GM12878 (cell line): ENCODE results near the gene SNED1. TPM values are rescaled to one million over a fixed set of nuclear protein-coding genes. Genes with fewer than 3 reads are reported as not detected.
A peak's percentile ranks its signal among the peaks of the same experiment; 100 is the strongest.

Experiments used
- ATAC-seq: fragments of 200-7000 bp; cut with Tn5 transposase; 3 replicates; pipeline ENCODE4 v1.9.1; 2020; ENCODE audit warnings: mild to moderate bottlenecking, moderate library complexity
- BruUV-seq: library from RNA; stranded (reverse); fragments of 400-500 nt; replicated peaks from 2 replicates; lab custom pipeline; 2021; lab: Mats Ljungman, UMichigan
- CTCF ChIA-PET: fragments of 300-600 bp; sonication (Branson Sonifier 250); formaldehyde crosslinking; extraction: SDS; loops from one replicate; lab custom pipeline; 2021; ENCODE audit warnings: inconsistent platforms; lab: Yijun Ruan, JAX
- POLR2A ChIA-PET: fragments of 350-600 bp; formaldehyde crosslinking; extraction: SDS; loops from one replicate; lab custom pipeline; 2021; ENCODE audit warnings: inconsistent platforms; lab: Charles Lee
- RAD21 ChIA-PET: fragments of 300-600 bp; sonication (Branson Sonifier 250); formaldehyde crosslinking; loops from one replicate; lab custom pipeline; 2023; ENCODE audit warnings: antibody characterized with exemption; ENCODE audit not compliant: unreplicated experiment; lab: Charles Lee
- SMC1A ChIA-PET: fragments of 300-600 bp; sonication (Branson Sonifier 250); formaldehyde crosslinking; loops from one replicate; lab custom pipeline; 2023; ENCODE audit not compliant: unreplicated experiment, uncharacterized antibody; lab: Charles Lee
- DNase-seq: peaks from one replicate; pipeline ENCODE4 v3.0.0-alpha.2; 2011; ENCODE audit warnings: low read depth, low spot score
- FAIRE-seq: peaks from 3 replicates; lab custom pipeline; 2011; peaks lifted over from hg19 to GRCh38; lab: Jason Lieb, UNC
- H2AFZ ChIP-seq: 2 replicates; pipeline ENCODE4 v1.6.0; 2011; ENCODE audit warnings: low read depth, low read length, control low read depth; ENCODE audit not compliant: control insufficient read depth
- H3K27ac ChIP-seq: 2 replicates; pipeline ENCODE4 v1.5.1; 2011; ENCODE audit warnings: control low read depth; ENCODE audit not compliant: control insufficient read depth, insufficient read depth
- H3K27me3 ChIP-seq, 2 experiments: replicated peaks in 1 of 2; 2 replicates each; pipeline versions ENCODE4 v1.6.0 to v1.6.1; 2011; ENCODE audit warnings: low read length in 1 of 2; ENCODE audit not compliant: control insufficient read depth in 2 of 2, insufficient read depth in 2 of 2
- H3K36me3 ChIP-seq, 2 experiments: 2 replicates each; pipeline ENCODE4 v1.5.1; 2011; ENCODE audit warnings: low read length in 1 of 2; ENCODE audit not compliant: control insufficient read depth in 2 of 2, insufficient read depth in 2 of 2
- H3K4me1 ChIP-seq: 2 replicates; pipeline ENCODE4 v1.6.1; 2011; ENCODE audit warnings: mild to moderate bottlenecking, low read length, moderate library complexity, mixed read lengths; ENCODE audit not compliant: control insufficient read depth, insufficient read depth
- H3K4me2 ChIP-seq: 2 replicates; pipeline ENCODE4 v1.6.0; 2011; ENCODE audit warnings: control low read depth; ENCODE audit not compliant: control insufficient read depth, insufficient read depth
- H3K4me3 ChIP-seq: fragments of 200-600 bp; sonication (generic); 2 replicates; pipeline ENCODE4 v1.5.1; 2016
- H3K79me2 ChIP-seq: 2 replicates; pipeline ENCODE4 v1.6.0; 2011; ENCODE audit warnings: low read length; ENCODE audit not compliant: control insufficient read depth, insufficient read depth
- H3K9ac ChIP-seq: 2 replicates; pipeline ENCODE4 v1.8.0; 2011; ENCODE audit warnings: low read length, control low read depth, mixed read lengths; ENCODE audit not compliant: control insufficient read depth, insufficient read depth
- H3K9me3 ChIP-seq: replicated peaks from 3 replicates; pipeline ENCODE4 v1.5.1; 2011; ENCODE audit warnings: mild to moderate bottlenecking, low read length; ENCODE audit not compliant: control insufficient read depth, insufficient read depth
- H4K20me1 ChIP-seq: 2 replicates; pipeline ENCODE4 v1.6.0; 2011; ENCODE audit not compliant: control insufficient read depth, insufficient read depth
- ASH2L ChIP-seq: fragments of 300-600, 200-600 bp; sonication (generic); IDR thresholded peaks from 2 replicates; pipeline ENCODE4 v1.6.1; 2017; ENCODE audit warnings: low read depth, mild to moderate bottlenecking, borderline replicate concordance
- CBFB ChIP-seq: IDR thresholded peaks from 2 replicates; pipeline ENCODE4 v1.6.1; 2016; ENCODE audit warnings: antibody characterized with exemption, low read depth
- CHD1 ChIP-seq: IDR thresholded peaks from 2 replicates; pipeline ENCODE4 v1.6.1; 2012; ENCODE audit warnings: low read depth, low read length, improper control_type of control experiment
- CREB1 ChIP-seq: IDR thresholded peaks from 2 replicates; pipeline ENCODE4 v1.6.1; 2012; ENCODE audit warnings: low read depth, mild to moderate bottlenecking, inconsistent platforms
- EED ChIP-seq: sonication (generic); IDR thresholded peaks from 2 replicates; pipeline ENCODE4 v1.6.1; 2016; ENCODE audit warnings: antibody characterized with exemption, low read depth
- ETV6 ChIP-seq, 2 experiments: fragments of 450-650 bp in 1 of 2; IDR thresholded peaks in 1 of 2; conservative IDR thresholded peaks in 1 of 2; 2 replicates each; pipeline ENCODE4 v1.6.1; 2014; ENCODE audit warnings: antibody characterized with exemption in 1 of 2, borderline replicate concordance in 1 of 2, low read depth in 1 of 2, mild to moderate bottlenecking in 1 of 2, moderate library complexity in 1 of 2
- GABPA ChIP-seq: IDR thresholded peaks from 2 replicates; pipeline ENCODE4 v1.6.1; 2014; ENCODE audit warnings: antibody characterized with exemption, low read depth, mild to moderate bottlenecking, inconsistent platforms
- MEF2B ChIP-seq: fragments of 450-650 bp; IDR thresholded peaks from 2 replicates; pipeline ENCODE4 v1.6.1; 2018; ENCODE audit warnings: mild to moderate bottlenecking, moderate library complexity; ENCODE audit not compliant: partially characterized antibody, poor library complexity, severe bottlenecking
- PBX3 ChIP-seq: IDR thresholded peaks from 2 replicates; pipeline ENCODE4 v1.6.1; 2011; ENCODE audit warnings: mild to moderate bottlenecking, low read depth, low read length, moderate library complexity; ENCODE audit not compliant: insufficient replicate concordance
- PKNOX1 ChIP-seq: fragments of 450-650 bp; IDR thresholded peaks from 2 replicates; pipeline ENCODE4 v1.6.1; 2016; ENCODE audit warnings: mild to moderate bottlenecking
- PML ChIP-seq: IDR thresholded peaks from 2 replicates; pipeline ENCODE4 v1.6.1; 2012; ENCODE audit warnings: low read length, inconsistent platforms
- POLR2A ChIP-seq: IDR thresholded peaks from 2 replicates; pipeline ENCODE4 v1.6.1; 2011; ENCODE audit warnings: low read depth, mild to moderate bottlenecking, low read length
- RCOR1 ChIP-seq: conservative IDR thresholded peaks from 2 replicates; pipeline ENCODE4 v1.6.1; 2012; ENCODE audit warnings: low read depth, low read length, improper control_type of control experiment
- RELA ChIP-seq: fragments of 450-650 bp; IDR thresholded peaks from 2 replicates; pipeline ENCODE4 v1.8.0; 2014; ENCODE audit warnings: borderline replicate concordance; ENCODE audit not compliant: partially characterized antibody
- RUNX3 ChIP-seq: IDR thresholded peaks from 2 replicates; pipeline ENCODE4 v1.6.1; 2012; ENCODE audit warnings: low read length, inconsistent platforms
- SMC3 ChIP-seq: IDR thresholded peaks from 2 replicates; pipeline ENCODE4 v1.6.1; 2011; ENCODE audit warnings: low read length, improper control_type of control experiment, borderline replicate concordance
- SPI1 ChIP-seq: IDR thresholded peaks from 2 replicates; pipeline ENCODE4 v1.6.1; 2011; ENCODE audit warnings: low read depth, mild to moderate bottlenecking, low read length, moderate library complexity, borderline replicate concordance; ENCODE audit not compliant: insufficient read depth
- TCF12 ChIP-seq: IDR thresholded peaks from 2 replicates; pipeline ENCODE4 v1.6.1; 2011; ENCODE audit warnings: low read depth, mild to moderate bottlenecking, low read length
- TCF3 ChIP-seq: IDR thresholded peaks from 2 replicates; pipeline ENCODE4 v1.6.1; 2012; ENCODE audit warnings: low read depth, mild to moderate bottlenecking, low read length, borderline replicate concordance; ENCODE audit not compliant: insufficient read depth
- USF2 ChIP-seq: IDR thresholded peaks from 2 replicates; pipeline ENCODE4 v1.6.1; 2011; ENCODE audit warnings: low read depth, low read length, improper control_type of control experiment, borderline replicate concordance
- YY1 ChIP-seq: IDR thresholded peaks from 2 replicates; pipeline ENCODE4 v1.6.1; 2011; ENCODE audit warnings: low read depth, mild to moderate bottlenecking, low read length
- ZNF274 ChIP-seq: IDR thresholded peaks from one replicate; pipeline ENCODE4 v1.8.0; 2011; ENCODE audit not compliant: insufficient read length, insufficient read depth
- WGBS: methylation state at CpG from one replicate; pipeline ENCODE4 v1.1.6; 2016; ENCODE audit warnings: low lambda C conversion rate; ENCODE audit not compliant: insufficient replicate concordance, insufficient coverage; ENCODE audit errors: missing lambda C conversion rate; 5-methylcytosine and 5-hydroxymethylcytosine counted together
- in situ Hi-C: fragments of 300-500 bp; cut with MboI; formaldehyde crosslinking; loops from 9 replicates; pipeline ENCODE4 v1.14.3; 2018; ENCODE audit warnings: mixed read lengths
- intact Hi-C: fragments of 100-400 bp; cut with micrococcal nuclease; formaldehyde crosslinking; loops from one replicate; pipeline ENCODE4 v1.14.2; 2022; ENCODE audit not compliant: unreplicated experiment
- polyA plus RNA-seq, 11 experiments: library from polyadenylated mRNA; depleted of rRNA in 4 of 11; unstranded in 6 of 11; stranded (reverse) in 5 of 11; fragments of >200 nt; fragmentation: Nextera tagmentation in 4 of 11; fragmentation: Illumina TruSeq in 1 of 11; extraction: Ambion mirVana in 4 of 11; extraction: Trizol in 1 of 11; gene quantifications; 1 replicate in 1 of 11; 2 replicates in 10 of 11; pipeline versions ENCODE4 v1.2.1 to v1.2.3, GENCODE V29; 2011 to 2016; ENCODE audit warnings: inconsistent platforms in 2 of 11, missing spikeins in 2 of 11, low read depth in 1 of 11
- total RNA-seq, 4 experiments: library from RNA; depleted of rRNA in 3 of 4; stranded (reverse); fragments of >200 nt in 3 of 4; fragmentation: Illumina TruSeq in 1 of 4; extraction: Trizol in 1 of 4; gene quantifications; 2 replicates each; pipeline versions ENCODE4 v1.2.1 to v1.2.3, GENCODE V29; 2013 to 2021

The SNED1 gene
- total and polyA plus RNA-seq, 10 of the 15 experiments (the other 5 are each of a cell fraction or from before 2014, with no cell fraction given), result 0.05 to 8.4 (median 3.0) TPM

- CTCF ChIA-PET, result no interaction called here
- SMC1A ChIA-PET, result no interaction called here
- ATAC-seq, result peak; percentile 92
- TF ChIP-seq TCF3, result peak; percentile 40; the same call in 1 of the 2 replicates
- TF ChIP-seq CREB1, result no peak
- no peak for TF ChIP-seq POLR2A
- TF ChIP-seq SPI1, result no peak
- no peak for TF ChIP-seq ETV6 (conservative IDR thresholded peaks at IDR 0.05 in 1 of 2, IDR thresholded peaks at IDR 0.05 in 1 of 2; ENCODE audit: borderline replicate concordance in 1 of 2, low read depth in 1 of 2)
- no peak for TF ChIP-seq RUNX3
- TF ChIP-seq RCOR1, result no peak
- TF ChIP-seq SMC3, result no peak
- TF ChIP-seq RELA, result peak; percentile 48
- TF ChIP-seq PBX3, result peak; percentile 78
- no peak for TF ChIP-seq ZNF274
- no peak for TF ChIP-seq EED
- TF ChIP-seq MEF2B, result no peak
- TF ChIP-seq USF2, result no peak
- TF ChIP-seq PKNOX1, result peak; percentile 69; the same call in 1 of the 2 replicates
- no peak for TF ChIP-seq ASH2L
- TF ChIP-seq CHD1, result no peak
- TF ChIP-seq YY1, result no peak
- TF ChIP-seq CBFB, result no peak
- TF ChIP-seq GABPA, result no peak
- TF ChIP-seq TCF12, result peak; percentile 89
- no peak for TF ChIP-seq PML
Measured at GRCh38 chr2:241050624-241051577, 52.5 kb downstream of the SNED1 start.

More at GRCh38 chr2:241050624-241051577, 52.5 kb downstream of the SNED1 start:
- Histone ChIP-seq H3K27me3 (no peaks in the 10 kb centered on the region), H3K79me2 (no peaks in the 10 kb centered on the region), H3K4me3 (no peak overlapping the region), H2AFZ (no peak overlapping the region), H3K27ac (no peak overlapping the region), H3K4me1 (peaks cover 4% of the 10 kb centered on the region), H3K4me2 (no peak overlapping the region), H3K9me3 (no peaks in the 10 kb centered on the region), H3K36me3 (no peaks in the 10 kb centered on the region; a peak in 1 of 4 replicates), H4K20me1 (no peaks in the 10 kb centered on the region), H3K9ac (no peak overlapping the region)
- ChIA-PET RAD21 (interaction anchor here (0.8 kb wide), 1 partner anchor 13 kb away, joined by 3 read pairs; no protein-coding TSS in a partner anchor), POLR2A (no interaction called here)
- in situ Hi-C loops, result no loop called here
- no peak for DNase-seq
- no TSS peak for BruUV-seq
- intact Hi-C loops, result no loop called here
- no peak for FAIRE-seq
- 68% methylated on average over 18 of the region's 18 CpGs for WGBS
